ENCODE measurements around the gene NR1D1. TPM values are rescaled to one million over a fixed set of nuclear protein-coding genes. Genes with fewer than 3 reads are reported as not detected.
A peak's percentile ranks its signal among the peaks of the same experiment; 100 is the strongest.

The NR1D1 gene
- total and polyA plus RNA-seq, 2 of the 8 experiments (the other 6 are each of a cell fraction or from before 2014, with no cell fraction given) = 1.5 to 4.6 TPM

DNA sequence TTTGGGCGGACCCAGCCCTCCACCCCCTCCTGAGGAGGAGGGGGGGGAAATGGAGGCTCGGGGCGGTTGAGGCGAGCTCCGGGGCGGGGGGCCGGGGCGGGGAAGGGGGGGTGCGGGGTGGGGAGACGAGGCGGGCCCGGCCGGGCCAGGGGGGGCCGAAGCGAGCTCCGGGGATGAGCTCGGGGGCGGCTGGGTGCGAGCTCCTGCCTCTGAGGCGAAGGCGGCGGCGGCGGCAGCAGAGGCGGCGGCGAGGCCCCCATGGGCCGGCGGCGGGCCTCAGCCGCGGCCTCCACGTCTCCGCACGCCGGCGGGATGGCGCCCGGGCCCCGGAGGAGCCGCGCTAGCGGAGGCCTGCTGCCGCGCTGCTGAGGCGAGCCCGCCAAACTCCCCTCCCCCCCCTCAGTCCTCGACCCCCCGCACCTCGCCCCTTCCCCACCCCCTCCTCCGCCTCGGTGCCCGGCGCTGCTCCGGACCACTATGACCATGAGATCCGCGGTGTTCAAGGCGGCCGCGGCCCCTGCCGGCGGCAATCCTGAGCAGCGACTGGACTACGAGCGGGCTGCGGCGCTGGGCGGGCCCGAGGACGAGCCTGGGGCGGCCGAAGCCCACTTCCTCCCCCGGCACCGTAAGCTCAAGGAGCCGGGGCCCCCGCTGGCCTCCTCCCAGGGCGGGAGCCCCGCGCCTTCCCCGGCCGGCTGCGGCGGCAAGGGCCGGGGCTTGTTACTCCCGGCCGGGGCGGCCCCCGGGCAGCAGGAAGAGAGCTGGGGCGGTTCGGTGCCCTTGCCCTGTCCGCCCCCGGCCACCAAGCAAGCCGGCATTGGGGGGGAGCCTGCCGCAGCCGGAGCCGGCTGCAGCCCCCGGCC is 22.0 kb upstream of the NR1D1 start:
- peak overlapping the region; percentile 70 for H4K5ac ChIP-seq (ENCODE audit: insufficient read length, low read depth, low read length)
- H4K91ac ChIP-seq (replicated peaks; ENCODE audit: insufficient read length, low read length) = peak overlapping the region; percentile 81
- H3K56ac ChIP-seq (replicated peaks; ENCODE audit: insufficient read length, low read depth, low read length) = peak overlapping the region; percentile 86
- CTCF ChIA-PET (ENCODE audit: partially characterized antibody) = interaction anchor here (0.7 to 14.0 kb wide), 11 partner anchors 9 to 108 kb away, joined by 3 to 135 read pairs (median 6); partner anchors contain the start of genes CASC3 and CSF3
- POLR2A ChIA-PET (ENCODE audit: partially characterized antibody) = interaction anchor here (0.6 to 16.7 kb wide), 21 partner anchors 10 to 166 kb away, joined by 3 to 399 read pairs (median 7); partner anchors contain the start of genes CASC3, CDC6, MED24 and NR1D1
- H3K79me1 ChIP-seq (ENCODE audit: low read depth, low read length) = peaks cover 14% of the 10 kb centered on the region; the same call in 1 of the 2 replicates
- no peaks in the 10 kb centered on the region; a peak in 1 of 7 replicates for H3K27me3 ChIP-seq (replicated peaks in 1 of 4; ENCODE audit: control insufficient read depth in 3 of 4, extremely low read depth in 1 of 4, insufficient read depth in 3 of 4, low read length in 3 of 4)
- H3K4ac ChIP-seq (replicated peaks; ENCODE audit: insufficient read length, low read depth, low read length) = no peak overlapping the region
- peaks cover 4 to 13% of the 10 kb centered on the region in 2 experiments for H4K20me1 ChIP-seq (replicated peaks in 1 of 2; ENCODE audit: control insufficient read depth in 1 of 2, insufficient read depth in 2 of 2, low read length in 2 of 2)
- H3K4me1 ChIP-seq (replicated peaks in 1 of 4; ENCODE audit: control insufficient read depth in 3 of 4, insufficient read depth in 4 of 4, low read length in 3 of 4) = peaks cover 0 to 3% (median under 1%) of the 10 kb centered on the region in 4 experiments; a peak in 2 of 7 replicates
- peaks cover 8 to 24% (median 11%) of the 10 kb centered on the region in 4 experiments for H3K36me3 ChIP-seq (ENCODE audit: control insufficient read depth in 2 of 4, insufficient read depth in 4 of 4, low read length in 3 of 4)
- no peak overlapping the region for H2BK12ac ChIP-seq (ENCODE audit: low read depth, low read length)
- peak overlapping the region; percentile 76 to 94 (median 80) for H3K9ac ChIP-seq (replicated peaks in 1 of 4; ENCODE audit: extremely low read depth in 1 of 4, low read depth in 3 of 4, low read length in 3 of 4)
- no peak overlapping the region for H3K14ac ChIP-seq (ENCODE audit: insufficient read length)
- H2AK5ac ChIP-seq (ENCODE audit: low read depth, low read length) = no peak overlapping the region
- H2BK20ac ChIP-seq (ENCODE audit: low read length) = no peak overlapping the region
- peak overlapping the region; percentile 91 for H4K8ac ChIP-seq (ENCODE audit: extremely low read depth, insufficient read depth, low read length)
- no peak overlapping the region for H2BK15ac ChIP-seq (ENCODE audit: low read length)
- peaks cover 22 to 66% of the 10 kb centered on the region in 2 experiments for H3K79me2 ChIP-seq (ENCODE audit: control insufficient read depth in 1 of 2, insufficient read depth in 2 of 2, low read length in 2 of 2)
- H3K18ac ChIP-seq (ENCODE audit: extremely low read depth, low read length) = peak overlapping the region; percentile 60
- no peak overlapping the region for H2BK120ac ChIP-seq (replicated peaks; ENCODE audit: low read depth, low read length)
- peak overlapping the region; percentile 80 for H3K27ac ChIP-seq (ENCODE audit: low read depth, low read length)
- peak in 1 of 2 experiments; percentile 66 for DNase-seq (ENCODE audit: low read depth in 1 of 2, low spot score in 2 of 2)
- WGBS, 2 experiments (ENCODE audit: extremely low coverage in 1 of 2, insufficient coverage in 1 of 2, insufficient read length in 1 of 2, insufficient replicate concordance in 2 of 2, low coverage in 1 of 2, low lambda C conversion rate in 2 of 2, missing lambda C conversion rate in 1 of 2) = 0% methylated on average over 17 of the region's 97 CpGs; no CpG with 5 or more reads in 1 of the 2 experiments
- H3K23me2 ChIP-seq (ENCODE audit: low read depth, low read length) = peaks cover 17% of the 10 kb centered on the region; the same call in 1 of the 2 replicates
- no peak overlapping the region for H3K23ac ChIP-seq (ENCODE audit: insufficient read length)
- no peak for FAIRE-seq
- no peaks in the 10 kb centered on the region for H3K9me3 ChIP-seq (ENCODE audit: insufficient read depth in 2 of 2, low read depth in 1 of 2, low read length in 1 of 2)
- peak overlapping the region; percentile 81; the same call in 1 of the 2 replicates for H2BK5ac ChIP-seq (ENCODE audit: low read depth, low read length)
- H3K4me2 ChIP-seq (ENCODE audit: insufficient read depth in 1 of 2, low read depth in 2 of 2, low read length in 2 of 2) = peak overlapping the region; percentile 84 to 90
- H2AFZ ChIP-seq (ENCODE audit: low read length) = no peak overlapping the region
- peak overlapping the region; percentile 80 to 91 (median 86) for H3K4me3 ChIP-seq (ENCODE audit: extremely low read depth in 1 of 4, insufficient read depth in 2 of 4, low read depth in 3 of 4, low read length in 4 of 4)
- TF ChIP-seq CBX8 (IDR thresholded peaks at IDR 0.05; ENCODE audit: borderline replicate concordance, low read depth, low read length) (no peak), KDM4A (IDR thresholded peaks at IDR 0.05; ENCODE audit: low read depth, low read length, severe bottlenecking) (peak; percentile 25), CBX5 (IDR thresholded peaks at IDR 0.05; ENCODE audit: low read depth, low read length) (no peak), EGR1 (IDR thresholded peaks at IDR 0.05; ENCODE audit: borderline replicate concordance, low read depth, low read length) (no peak), TAF7 (optimal IDR thresholded peaks at IDR 0.05; ENCODE audit: borderline replicate concordance, low read depth, low read length) (no peak), PHF8 (conservative IDR thresholded peaks at IDR 0.05; ENCODE audit: low read depth, low read length) (0 out of 2 replicates have a peak, but pooled peaks have one; percentile 35), RAD21 (IDR thresholded peaks at IDR 0.05 in 1 of 2, conservative IDR thresholded peaks at IDR 0.05 in 1 of 2; ENCODE audit: low read depth in 2 of 2, low read length in 2 of 2) (peak; percentile 3 to 22; a peak in 3 of 4 replicates), SP4 (IDR thresholded peaks at IDR 0.05; ENCODE audit: low read length) (no peak)
- TF ChIP-seq, protein P1, sequence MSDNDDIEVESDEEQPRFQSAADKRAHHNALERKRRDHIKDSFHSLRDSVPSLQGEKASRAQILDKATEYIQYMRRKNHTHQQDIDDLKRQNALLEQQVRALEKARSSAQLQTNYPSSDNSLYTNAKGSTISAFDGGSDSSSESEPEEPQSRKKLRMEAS (IDR thresholded peaks at IDR 0.05) = no peak

Data from H1 (cell line).